Measurements from ENCODE around the gene PARD3. TPM values are rescaled to one million over a fixed set of nuclear protein-coding genes. Genes with fewer than 3 reads are reported as not detected.

The PARD3 gene
- total and polyA plus RNA-seq, 10 of the 15 experiments (the other 5 are each of a cell fraction or from before 2014, with no cell fraction given) = 2.6 to 43.1 (median 13.9) TPM

GRCh38 chr10:34109952-34110702, 705.0 kb downstream of the PARD3 start:
- no peaks in the 10 kb centered on the region for H3K79me2 ChIP-seq (ENCODE audit: control insufficient read depth, insufficient read depth, low read length)
- H3K9ac ChIP-seq (ENCODE audit: control insufficient read depth, insufficient read depth, low read length) = no peak overlapping the region
- ChIA-PET RAD21 (ENCODE audit: unreplicated experiment) (interaction anchor here (1.5 kb wide), 1 partner anchor 12 kb away, joined by 4 read pairs; no protein-coding TSS in a partner anchor), POLR2A (interaction anchor here (0.7 kb wide), 1 partner anchor 16 kb away, joined by 3 read pairs; no protein-coding TSS in a partner anchor), CTCF (interaction anchor here (0.6 to 0.8 kb wide), 3 partner anchors 24 to 783 kb away, joined by 3 read pairs; no protein-coding TSS in a partner anchor), SMC1A (ENCODE audit: uncharacterized antibody, unreplicated experiment) (interaction anchor here (0.6 to 2.2 kb wide), 3 partner anchors 11 to 91 kb away, joined by 3 to 6 read pairs (median 5); no protein-coding TSS in a partner anchor)
- H3K27ac ChIP-seq (ENCODE audit: control insufficient read depth, insufficient read depth) = no peak overlapping the region
- intact Hi-C loops (cut with micrococcal nuclease; ENCODE audit: unreplicated experiment) = no loop called here
- H2AFZ ChIP-seq (ENCODE audit: control insufficient read depth, low read depth, low read length) = no peak overlapping the region
- no peak for DNase-seq (ENCODE audit: low read depth, low spot score)
- in situ Hi-C loops (cut with MboI) = no loop called here
- no peaks in the 10 kb centered on the region for H3K27me3 ChIP-seq (replicated peaks in 1 of 2; ENCODE audit: control insufficient read depth in 2 of 2, insufficient read depth in 2 of 2, low read length in 1 of 2)
- H3K9me3 ChIP-seq (replicated peaks; ENCODE audit: control insufficient read depth, insufficient read depth, low read length) = no peaks in the 10 kb centered on the region; the same call in 2 of the 3 replicates
- TF ChIP-seq ZBTB11 (CRISPR knock-in tag; IDR thresholded peaks at IDR 0.05) (no peak), JUNB (IDR thresholded peaks at IDR 0.05) (no peak), ESRRA (IDR thresholded peaks at IDR 0.05; ENCODE audit: low read length) (no peak), PKNOX1 (IDR thresholded peaks at IDR 0.05) (no peak), TCF3 (IDR thresholded peaks at IDR 0.05; ENCODE audit: borderline replicate concordance, insufficient read depth, low read depth, low read length) (no peak)
- TF ChIP-seq, protein P1, sequence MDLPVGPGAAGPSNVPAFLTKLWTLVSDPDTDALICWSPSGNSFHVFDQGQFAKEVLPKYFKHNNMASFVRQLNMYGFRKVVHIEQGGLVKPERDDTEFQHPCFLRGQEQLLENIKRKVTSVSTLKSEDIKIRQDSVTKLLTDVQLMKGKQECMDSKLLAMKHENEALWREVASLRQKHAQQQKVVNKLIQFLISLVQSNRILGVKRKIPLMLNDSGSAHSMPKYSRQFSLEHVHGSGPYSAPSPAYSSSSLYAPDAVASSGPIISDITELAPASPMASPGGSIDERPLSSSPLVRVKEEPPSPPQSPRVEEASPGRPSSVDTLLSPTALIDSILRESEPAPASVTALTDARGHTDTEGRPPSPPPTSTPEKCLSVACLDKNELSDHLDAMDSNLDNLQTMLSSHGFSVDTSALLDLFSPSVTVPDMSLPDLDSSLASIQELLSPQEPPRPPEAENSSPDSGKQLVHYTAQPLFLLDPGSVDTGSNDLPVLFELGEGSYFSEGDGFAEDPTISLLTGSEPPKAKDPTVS (IDR thresholded peaks at IDR 0.05; ENCODE audit: low read depth, low read length) = no peak
- TF ChIP-seq, protein P2, sequence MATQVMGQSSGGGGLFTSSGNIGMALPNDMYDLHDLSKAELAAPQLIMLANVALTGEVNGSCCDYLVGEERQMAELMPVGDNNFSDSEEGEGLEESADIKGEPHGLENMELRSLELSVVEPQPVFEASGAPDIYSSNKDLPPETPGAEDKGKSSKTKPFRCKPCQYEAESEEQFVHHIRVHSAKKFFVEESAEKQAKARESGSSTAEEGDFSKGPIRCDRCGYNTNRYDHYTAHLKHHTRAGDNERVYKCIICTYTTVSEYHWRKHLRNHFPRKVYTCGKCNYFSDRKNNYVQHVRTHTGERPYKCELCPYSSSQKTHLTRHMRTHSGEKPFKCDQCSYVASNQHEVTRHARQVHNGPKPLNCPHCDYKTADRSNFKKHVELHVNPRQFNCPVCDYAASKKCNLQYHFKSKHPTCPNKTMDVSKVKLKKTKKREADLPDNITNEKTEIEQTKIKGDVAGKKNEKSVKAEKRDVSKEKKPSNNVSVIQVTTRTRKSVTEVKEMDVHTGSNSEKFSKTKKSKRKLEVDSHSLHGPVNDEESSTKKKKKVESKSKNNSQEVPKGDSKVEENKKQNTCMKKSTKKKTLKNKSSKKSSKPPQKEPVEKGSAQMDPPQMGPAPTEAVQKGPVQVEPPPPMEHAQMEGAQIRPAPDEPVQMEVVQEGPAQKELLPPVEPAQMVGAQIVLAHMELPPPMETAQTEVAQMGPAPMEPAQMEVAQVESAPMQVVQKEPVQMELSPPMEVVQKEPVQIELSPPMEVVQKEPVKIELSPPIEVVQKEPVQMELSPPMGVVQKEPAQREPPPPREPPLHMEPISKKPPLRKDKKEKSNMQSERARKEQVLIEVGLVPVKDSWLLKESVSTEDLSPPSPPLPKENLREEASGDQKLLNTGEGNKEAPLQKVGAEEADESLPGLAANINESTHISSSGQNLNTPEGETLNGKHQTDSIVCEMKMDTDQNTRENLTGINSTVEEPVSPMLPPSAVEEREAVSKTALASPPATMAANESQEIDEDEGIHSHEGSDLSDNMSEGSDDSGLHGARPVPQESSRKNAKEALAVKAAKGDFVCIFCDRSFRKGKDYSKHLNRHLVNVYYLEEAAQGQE (IDR thresholded peaks at IDR 0.05; ENCODE audit: low read depth, low read length) = no peak
- TF ChIP-seq, protein P3, sequence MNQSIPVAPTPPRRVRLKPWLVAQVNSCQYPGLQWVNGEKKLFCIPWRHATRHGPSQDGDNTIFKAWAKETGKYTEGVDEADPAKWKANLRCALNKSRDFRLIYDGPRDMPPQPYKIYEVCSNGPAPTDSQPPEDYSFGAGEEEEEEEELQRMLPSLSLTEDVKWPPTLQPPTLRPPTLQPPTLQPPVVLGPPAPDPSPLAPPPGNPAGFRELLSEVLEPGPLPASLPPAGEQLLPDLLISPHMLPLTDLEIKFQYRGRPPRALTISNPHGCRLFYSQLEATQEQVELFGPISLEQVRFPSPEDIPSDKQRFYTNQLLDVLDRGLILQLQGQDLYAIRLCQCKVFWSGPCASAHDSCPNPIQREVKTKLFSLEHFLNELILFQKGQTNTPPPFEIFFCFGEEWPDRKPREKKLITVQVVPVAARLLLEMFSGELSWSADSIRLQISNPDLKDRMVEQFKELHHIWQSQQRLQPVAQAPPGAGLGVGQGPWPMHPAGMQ (IDR thresholded peaks at IDR 0.05; ENCODE audit: borderline replicate concordance) = no peak
- no peaks in the 10 kb centered on the region for H4K20me1 ChIP-seq (ENCODE audit: control insufficient read depth, insufficient read depth)
- 54% methylated on average over 20 of the region's 20 CpGs for WGBS (ENCODE audit: insufficient coverage, insufficient replicate concordance, low lambda C conversion rate, missing lambda C conversion rate)
- H3K4me1 ChIP-seq (ENCODE audit: control insufficient read depth, insufficient read depth, low read length) = no peaks in the 10 kb centered on the region
- H3K36me3 ChIP-seq (ENCODE audit: control insufficient read depth in 2 of 2, insufficient read depth in 2 of 2, low read length in 1 of 2) = no peaks in the 10 kb centered on the region
- H3K4me3 ChIP-seq = no peak overlapping the region
- no TSS peak for BruUV-seq (replicated peaks)
- no peak for FAIRE-seq
- no peak; the same call in none of the 3 replicates for ATAC-seq
- H3K4me2 ChIP-seq (ENCODE audit: control insufficient read depth, insufficient read depth) = no peak overlapping the region

Data from GM12878 (cell line).